NCI-H1694 treated with DMSO at 0.1 percent for 48 hours (cell line): ENCODE data around the gene ALDH7A1.
A peak's percentile ranks its signal among the peaks of the same experiment; 100 is the strongest.
"Not testable (repeated sequence)": the region's sequence is repeated elsewhere in the genome, so short reads cannot be mapped to it uniquely, and the experiment has no call there.

ENCODE experiments used
- DNase-seq: peaks from one replicate; lab custom pipeline; 2025; lab: John Stamatoyannopoulos, UW

Gene ALDH7A1

GRCh38 chr5:126534553-126534952, 60.5 kb downstream of the ALDH7A1 start:
- DNase-seq, result no peak

- DNase-seq, result no peak
These were observed 63.4 kb downstream of the ALDH7A1 start for GRCh38 chr5:126531543-126532120.

GRCh38 chr5:126527892-126528291, 67.1 kb downstream of the ALDH7A1 start:
- DNase-seq, result no peak

- no peak for DNase-seq
These were observed 67.9 kb downstream of the ALDH7A1 start for GRCh38 chr5:126527158-126527557.

GRCh38 chr5:126526493-126526892, 68.5 kb downstream of the ALDH7A1 start:
- DNase-seq, result no peak

GRCh38 chr5:126525630-126526245, 69.3 kb downstream of the ALDH7A1 start:
- DNase-seq, result no peak

- no peak for DNase-seq
These were observed 71.1 kb downstream of the ALDH7A1 start for GRCh38 chr5:126523818-126524510.

GRCh38 chr5:126521130-126521529, 73.9 kb downstream of the ALDH7A1 start:
- DNase-seq, result no peak

GRCh38 chr5:126520593-126520953, 74.4 kb downstream of the ALDH7A1 start:
- DNase-seq, result no peak

GRCh38 chr5:126519637-126520592, 75.1 kb downstream of the ALDH7A1 start:
- DNase-seq, result peak; percentile 53

- DNase-seq, result not testable (repeated sequence)
These were observed 75.8 kb downstream of the ALDH7A1 start for GRCh38 chr5:126519223-126519622.

GRCh38 chr5:126516852-126517251, 78.2 kb downstream of the ALDH7A1 start:
- no peak for DNase-seq

- peak; percentile 75 for DNase-seq
These were observed 78.9 kb downstream of the ALDH7A1 start for GRCh38 chr5:126516133-126516532.

GRCh38 chr5:126515337-126515736, 79.7 kb downstream of the ALDH7A1 start:
- no peak for DNase-seq

GRCh38 chr5:126514558-126515141, 80.4 kb downstream of the ALDH7A1 start:
- DNase-seq, result no peak

- DNase-seq, result no peak
These were observed 80.9 kb downstream of the ALDH7A1 start for GRCh38 chr5:126514131-126514557.

GRCh38 chr5:126513703-126514102, 81.3 kb downstream of the ALDH7A1 start:
- no peak for DNase-seq

- no peak for DNase-seq
These were observed 81.7 kb downstream of the ALDH7A1 start for GRCh38 chr5:126513302-126513701.

- no peak for DNase-seq
These were observed 82.6 kb downstream of the ALDH7A1 start for GRCh38 chr5:126512451-126512850.

- DNase-seq, result no peak
These were observed 83.1 kb downstream of the ALDH7A1 start for GRCh38 chr5:126511961-126512360.

- DNase-seq, result no peak
These were observed 85.7 kb downstream of the ALDH7A1 start for GRCh38 chr5:126509339-126509738.

GRCh38 chr5:126508962-126509279, 86.1 kb downstream of the ALDH7A1 start:
- no peak for DNase-seq
